ENCODE results near the gene P2RY12.

The P2RY12 gene

GRCh38 chr3:151379083-151379734 lies 5.3 kb downstream of the P2RY12 start:
- no peak overlapping the region for H3K4me3 ChIP-seq (ENCODE audit: low read depth in 1 of 2, low read length in 2 of 2)
- no peaks in the 10 kb centered on the region for H3K9me3 ChIP-seq (ENCODE audit: control insufficient read depth in 1 of 2, low read length in 2 of 2)
- H3K36me3 ChIP-seq (ENCODE audit: control insufficient read depth in 1 of 2, insufficient read depth in 2 of 2, low read length in 2 of 2) = no peaks in the 10 kb centered on the region
- no peaks in the 10 kb centered on the region for H3K27me3 ChIP-seq (ENCODE audit: control insufficient read depth in 1 of 2, insufficient read depth in 2 of 2, low read length in 2 of 2)
- no peak overlapping the region for H3K27ac ChIP-seq (ENCODE audit: low read depth, low read length)
- H3K4me1 ChIP-seq (ENCODE audit: control insufficient read depth in 1 of 2, insufficient read depth in 2 of 2, low read length in 2 of 2) = peaks cover 16 to 24% of the 10 kb centered on the region in 2 donors
- no peak overlapping the region for H3K9ac ChIP-seq (ENCODE audit: low read depth in 1 of 2, low read length in 2 of 2)

GRCh38 chr3:151377768-151378385 lies 6.7 kb downstream of the P2RY12 start:
- Histone ChIP-seq H3K36me3 (ENCODE audit: control insufficient read depth in 1 of 2, insufficient read depth in 2 of 2, low read length in 2 of 2) (no peaks in the 10 kb centered on the region), H3K9me3 (ENCODE audit: control insufficient read depth in 1 of 2, low read length in 2 of 2) (no peaks in the 10 kb centered on the region), H3K9ac (ENCODE audit: low read depth in 1 of 2, low read length in 2 of 2) (no peak overlapping the region), H3K27ac (ENCODE audit: low read depth, low read length) (no peak overlapping the region), H3K4me1 (ENCODE audit: control insufficient read depth in 1 of 2, insufficient read depth in 2 of 2, low read length in 2 of 2) (peaks cover 3 to 14% of the 10 kb centered on the region in 2 donors), H3K4me3 (ENCODE audit: low read depth in 1 of 2, low read length in 2 of 2) (no peak overlapping the region), H3K27me3 (ENCODE audit: control insufficient read depth in 1 of 2, insufficient read depth in 2 of 2, low read length in 2 of 2) (no peaks in the 10 kb centered on the region)

GRCh38 chr3:151372063-151372820 lies 12.3 kb downstream of the P2RY12 start:
- Histone ChIP-seq H3K4me3 (ENCODE audit: low read depth in 1 of 2, low read length in 2 of 2) (no peak overlapping the region), H3K27ac (ENCODE audit: low read depth, low read length) (no peak overlapping the region)

GRCh38 chr3:151371526-151371925 lies 13.0 kb downstream of the P2RY12 start:
- Histone ChIP-seq H3K4me1 (ENCODE audit: control insufficient read depth in 1 of 2, insufficient read depth in 2 of 2, low read length in 2 of 2) (no peaks in the 10 kb centered on the region), H3K36me3 (ENCODE audit: control insufficient read depth in 1 of 2, insufficient read depth in 2 of 2, low read length in 2 of 2) (no peaks in the 10 kb centered on the region), H3K27me3 (ENCODE audit: control insufficient read depth in 1 of 2, insufficient read depth in 2 of 2, low read length in 2 of 2) (no peaks in the 10 kb centered on the region), H3K27ac (ENCODE audit: low read depth, low read length) (no peak overlapping the region), H3K4me3 (ENCODE audit: low read depth in 1 of 2, low read length in 2 of 2) (no peak overlapping the region), H3K9ac (ENCODE audit: low read depth in 1 of 2, low read length in 2 of 2) (no peak overlapping the region), H3K9me3 (ENCODE audit: control insufficient read depth in 1 of 2, low read length in 2 of 2) (no peaks in the 10 kb centered on the region)

More at GRCh38 chr3:151372063-151372820, 12.3 kb downstream of the P2RY12 start:
- Histone ChIP-seq H3K4me1 (ENCODE audit: control insufficient read depth in 1 of 2, insufficient read depth in 2 of 2, low read length in 2 of 2) (no peaks in the 10 kb centered on the region), H3K27me3 (ENCODE audit: control insufficient read depth in 1 of 2, insufficient read depth in 2 of 2, low read length in 2 of 2) (no peaks in the 10 kb centered on the region), H3K9ac (ENCODE audit: low read depth in 1 of 2, low read length in 2 of 2) (no peak overlapping the region), H3K9me3 (ENCODE audit: control insufficient read depth in 1 of 2, low read length in 2 of 2) (no peaks in the 10 kb centered on the region), H3K36me3 (ENCODE audit: control insufficient read depth in 1 of 2, insufficient read depth in 2 of 2, low read length in 2 of 2) (no peaks in the 10 kb centered on the region)

GRCh38 chr3:151367448-151367847 lies 17.1 kb downstream of the P2RY12 start:
- Histone ChIP-seq H3K9me3 (ENCODE audit: control insufficient read depth in 1 of 2, low read length in 2 of 2) (no peaks in the 10 kb centered on the region), H3K9ac (ENCODE audit: low read depth in 1 of 2, low read length in 2 of 2) (no peak overlapping the region), H3K4me1 (ENCODE audit: control insufficient read depth in 1 of 2, insufficient read depth in 2 of 2, low read length in 2 of 2) (no peaks in the 10 kb centered on the region), H3K27me3 (ENCODE audit: control insufficient read depth in 1 of 2, insufficient read depth in 2 of 2, low read length in 2 of 2) (no peaks in the 10 kb centered on the region), H3K27ac (ENCODE audit: low read depth, low read length) (no peak overlapping the region), H3K4me3 (ENCODE audit: low read depth in 1 of 2, low read length in 2 of 2) (no peak overlapping the region), H3K36me3 (ENCODE audit: control insufficient read depth in 1 of 2, insufficient read depth in 2 of 2, low read length in 2 of 2) (no peaks in the 10 kb centered on the region)

- H3K27ac ChIP-seq (ENCODE audit: low read depth, low read length) = no peak overlapping the region
- no peaks in the 10 kb centered on the region for H3K27me3 ChIP-seq (ENCODE audit: control insufficient read depth in 1 of 2, insufficient read depth in 2 of 2, low read length in 2 of 2)
- no peak overlapping the region for H3K4me3 ChIP-seq (ENCODE audit: low read depth in 1 of 2, low read length in 2 of 2)
- H3K36me3 ChIP-seq (ENCODE audit: control insufficient read depth in 1 of 2, insufficient read depth in 2 of 2, low read length in 2 of 2) = no peaks in the 10 kb centered on the region
- H3K9me3 ChIP-seq (ENCODE audit: control insufficient read depth in 1 of 2, low read length in 2 of 2) = no peaks in the 10 kb centered on the region
- no peaks in the 10 kb centered on the region for H3K4me1 ChIP-seq (ENCODE audit: control insufficient read depth in 1 of 2, insufficient read depth in 2 of 2, low read length in 2 of 2)
- H3K9ac ChIP-seq (ENCODE audit: low read depth in 1 of 2, low read length in 2 of 2) = no peak overlapping the region
Measured at GRCh38 chr3:151366993-151367392, 17.6 kb downstream of the P2RY12 start.

- H3K27ac ChIP-seq (ENCODE audit: low read depth, low read length) = no peak overlapping the region
- H3K9me3 ChIP-seq (ENCODE audit: control insufficient read depth in 1 of 2, low read length in 2 of 2) = no peaks in the 10 kb centered on the region
- no peaks in the 10 kb centered on the region for H3K4me1 ChIP-seq (ENCODE audit: control insufficient read depth in 1 of 2, insufficient read depth in 2 of 2, low read length in 2 of 2)
- no peak overlapping the region for H3K9ac ChIP-seq (ENCODE audit: low read depth in 1 of 2, low read length in 2 of 2)
- H3K36me3 ChIP-seq (ENCODE audit: control insufficient read depth in 1 of 2, insufficient read depth in 2 of 2, low read length in 2 of 2) = no peaks in the 10 kb centered on the region
- no peaks in the 10 kb centered on the region for H3K27me3 ChIP-seq (ENCODE audit: control insufficient read depth in 1 of 2, insufficient read depth in 2 of 2, low read length in 2 of 2)
- no peak overlapping the region for H3K4me3 ChIP-seq (ENCODE audit: low read depth in 1 of 2, low read length in 2 of 2)
Measured at GRCh38 chr3:151362751-151363174, 21.8 kb downstream of the P2RY12 start.

GRCh38 chr3:151357463-151357850 lies 27.1 kb downstream of the P2RY12 start:
- Histone ChIP-seq H3K4me3 (ENCODE audit: low read depth in 1 of 2, low read length in 2 of 2) (no peak overlapping the region), H3K9ac (ENCODE audit: low read depth in 1 of 2, low read length in 2 of 2) (no peak overlapping the region), H3K27me3 (ENCODE audit: control insufficient read depth in 1 of 2, insufficient read depth in 2 of 2, low read length in 2 of 2) (no peaks in the 10 kb centered on the region), H3K27ac (ENCODE audit: low read depth, low read length) (no peak overlapping the region), H3K4me1 (ENCODE audit: control insufficient read depth in 1 of 2, insufficient read depth in 2 of 2, low read length in 2 of 2) (no peaks in the 10 kb centered on the region), H3K36me3 (ENCODE audit: control insufficient read depth in 1 of 2, insufficient read depth in 2 of 2, low read length in 2 of 2) (no peaks in the 10 kb centered on the region), H3K9me3 (ENCODE audit: control insufficient read depth in 1 of 2, low read length in 2 of 2) (no peaks in the 10 kb centered on the region)

GRCh38 chr3:151356794-151357462 lies 27.6 kb downstream of the P2RY12 start:
- no peak overlapping the region for H3K4me3 ChIP-seq (ENCODE audit: low read depth in 1 of 2, low read length in 2 of 2)
- no peaks in the 10 kb centered on the region for H3K4me1 ChIP-seq (ENCODE audit: control insufficient read depth in 1 of 2, insufficient read depth in 2 of 2, low read length in 2 of 2)
- H3K27ac ChIP-seq (ENCODE audit: low read depth, low read length) = no peak overlapping the region
- no peak overlapping the region for H3K9ac ChIP-seq (ENCODE audit: low read depth in 1 of 2, low read length in 2 of 2)
- no peaks in the 10 kb centered on the region for H3K9me3 ChIP-seq (ENCODE audit: control insufficient read depth in 1 of 2, low read length in 2 of 2)
- H3K36me3 ChIP-seq (ENCODE audit: control insufficient read depth in 1 of 2, insufficient read depth in 2 of 2, low read length in 2 of 2) = no peaks in the 10 kb centered on the region
- H3K27me3 ChIP-seq (ENCODE audit: control insufficient read depth in 1 of 2, insufficient read depth in 2 of 2, low read length in 2 of 2) = no peaks in the 10 kb centered on the region

- Histone ChIP-seq H3K27me3 (ENCODE audit: control insufficient read depth in 1 of 2, insufficient read depth in 2 of 2, low read length in 2 of 2) (no peaks in the 10 kb centered on the region), H3K4me1 (ENCODE audit: control insufficient read depth in 1 of 2, insufficient read depth in 2 of 2, low read length in 2 of 2) (peaks cover 0 to 5% of the 10 kb centered on the region in 2 donors), H3K4me3 (ENCODE audit: low read depth in 1 of 2, low read length in 2 of 2) (no peak overlapping the region), H3K9me3 (ENCODE audit: control insufficient read depth in 1 of 2, low read length in 2 of 2) (no peaks in the 10 kb centered on the region), H3K27ac (ENCODE audit: low read depth, low read length) (no peak overlapping the region), H3K36me3 (ENCODE audit: control insufficient read depth in 1 of 2, insufficient read depth in 2 of 2, low read length in 2 of 2) (no peaks in the 10 kb centered on the region), H3K9ac (ENCODE audit: low read depth in 1 of 2, low read length in 2 of 2) (no peak overlapping the region)
Measured at GRCh38 chr3:151351648-151352047, 32.9 kb downstream of the P2RY12 start.

Data from duodenal mucosa (tissue), 2 donors.